Activated CD8-positive, alpha-beta memory T cell treated with anti-CD3 and anti-CD28 coated beads, Interleukin-2, amount 50 U/mL, for 48 hours (primary cell): ENCODE measurements around the gene KLHL33.
A peak's percentile ranks its signal among the peaks of the same experiment; 100 is the strongest.
"Not testable (repeated sequence)": the region's sequence is repeated elsewhere in the genome, so short reads cannot be mapped to it uniquely, and the experiment has no call there.

Experiments used
- DNase-seq: peaks from one replicate; pipeline ENCODE4 v3.0.0-alpha.2; 2020

KLHL33 gene

DNA sequence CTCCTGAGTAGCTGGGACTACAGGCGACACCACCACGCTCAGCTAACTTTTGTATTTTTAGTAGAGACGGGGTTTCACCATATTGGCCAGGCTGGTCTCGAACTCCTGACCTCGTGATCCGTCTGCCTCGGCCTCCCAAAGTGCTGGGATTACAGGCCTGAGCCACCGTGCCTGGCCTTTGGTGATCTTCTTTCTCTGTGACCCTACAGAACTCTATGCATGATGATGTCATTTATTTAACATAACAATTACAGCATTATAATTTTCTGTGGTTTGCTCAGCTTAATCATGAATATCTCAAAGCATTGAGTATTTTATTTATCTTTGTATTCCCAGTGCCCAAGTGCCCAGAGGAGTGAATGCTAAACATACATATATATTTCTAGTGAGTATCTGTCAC lies 16.9 kb upstream of the KLHL33 start:
- DNase-seq, result not testable (repeated sequence)

GRCh38 chr14:20446889-20447288 lies 10.9 kb upstream of the KLHL33 start:
- DNase-seq, result no peak

DNA sequence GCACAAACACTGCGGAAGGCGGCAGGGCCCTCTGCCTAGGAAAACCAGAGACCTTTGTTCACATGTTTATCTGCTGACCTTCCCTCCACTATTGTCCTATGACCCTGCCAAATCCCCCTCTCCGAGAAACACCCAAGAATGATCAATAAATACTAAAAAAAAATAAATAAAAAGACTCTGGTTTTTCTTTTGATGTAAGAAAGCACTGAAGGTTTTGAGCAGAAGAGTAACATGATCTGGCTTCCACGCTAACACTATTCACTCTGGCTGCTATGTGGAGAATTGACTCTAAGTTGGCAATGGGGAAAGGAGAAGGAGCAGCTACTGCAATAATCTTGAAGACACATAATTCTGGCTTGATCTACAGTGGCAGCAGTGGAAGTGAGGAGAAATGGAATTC lies 7.7 kb upstream of the KLHL33 start:
- not testable (repeated sequence) for DNase-seq

DNA sequence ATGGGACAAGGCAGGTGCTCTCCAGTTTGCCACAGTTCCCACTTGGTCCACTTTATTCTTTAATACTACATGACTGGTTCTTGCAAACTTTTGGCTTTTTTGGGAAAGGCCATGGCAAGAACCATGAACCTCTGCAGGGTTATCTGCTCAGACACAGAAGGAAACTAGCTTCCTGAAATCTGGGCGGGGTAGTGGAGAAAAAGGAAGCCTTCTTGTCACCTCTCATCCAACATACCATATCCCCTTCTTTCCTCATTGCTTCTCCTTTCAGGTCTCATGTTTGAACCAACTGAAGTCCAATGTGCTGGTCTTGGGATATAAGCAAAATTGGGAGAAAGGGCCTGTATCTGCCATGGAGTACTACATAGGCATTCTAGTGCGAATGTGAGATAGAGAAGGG lies 5.5 kb upstream of the KLHL33 start:
- no peak for DNase-seq

DNA sequence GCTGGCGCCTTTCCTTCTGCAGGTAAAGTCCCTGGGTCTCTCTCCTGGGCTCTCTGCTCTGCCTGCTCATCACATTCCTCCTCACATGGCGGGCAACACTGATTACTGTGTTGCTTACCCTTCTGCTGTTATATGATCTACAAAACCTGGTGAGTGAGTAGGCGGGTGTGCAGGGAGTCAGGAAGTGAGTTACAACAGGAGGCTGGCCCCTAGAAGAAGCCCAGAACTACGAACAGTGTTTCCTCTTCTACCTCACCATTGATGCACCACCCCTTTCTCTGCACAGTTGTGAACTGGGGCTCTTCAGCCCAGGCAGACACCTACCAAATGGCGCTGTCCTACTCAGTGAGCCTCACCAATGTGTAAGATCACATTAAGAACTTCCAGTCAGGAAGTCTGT lies 4.9 kb upstream of the KLHL33 start:
- DNase-seq, result peak; percentile 60

GRCh38 chr14:20440465-20440864 lies 4.5 kb upstream of the KLHL33 start:
- DNase-seq, result no peak

DNA sequence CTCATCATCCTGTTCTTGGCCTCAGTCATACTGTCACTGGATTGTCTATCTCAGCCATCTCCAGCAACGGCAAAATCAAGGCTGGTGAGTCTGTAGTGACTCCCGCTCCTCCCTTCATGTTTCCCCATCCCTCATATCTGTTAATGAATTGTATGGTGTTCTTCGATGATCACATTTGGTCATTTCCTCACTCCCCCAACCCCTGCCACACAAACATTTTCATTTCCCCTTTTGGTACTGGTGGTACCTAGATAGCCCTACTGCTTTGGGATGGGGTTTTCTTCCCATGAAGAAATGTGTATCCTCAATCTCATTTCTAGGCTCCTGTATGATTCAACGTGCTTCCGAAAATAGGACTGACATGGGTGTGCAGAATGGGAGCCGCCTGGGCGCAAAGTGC lies 2.7 kb upstream of the KLHL33 start:
- no peak for DNase-seq

DNA sequence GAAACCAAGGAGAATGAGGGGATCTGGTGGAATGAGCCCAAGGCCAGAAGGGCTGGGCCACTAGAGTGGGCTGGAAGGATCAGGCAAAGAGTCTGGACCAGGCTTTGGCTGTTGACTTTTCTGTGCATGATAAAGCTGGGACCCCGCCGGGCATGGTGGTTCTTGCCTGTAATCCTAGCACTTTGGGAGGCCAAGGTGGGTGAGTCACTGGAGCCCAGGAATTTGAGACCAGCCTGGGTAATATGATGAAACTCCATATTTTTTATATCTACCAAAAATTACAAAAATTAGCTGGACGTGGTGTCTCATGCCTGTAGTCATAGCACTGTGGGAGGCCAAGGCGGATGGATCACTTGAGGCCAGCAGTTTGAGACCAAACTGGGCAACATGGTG lies 393 bp upstream of the KLHL33 start:
- DNase-seq, result no peak

- no peak for DNase-seq
These were observed 1.0 kb downstream of the KLHL33 start for GRCh38 chr14:20434701-20435581.

GRCh38 chr14:20429801-20430669 lies 5.9 kb downstream of the KLHL33 start:
- no peak for DNase-seq

DNA sequence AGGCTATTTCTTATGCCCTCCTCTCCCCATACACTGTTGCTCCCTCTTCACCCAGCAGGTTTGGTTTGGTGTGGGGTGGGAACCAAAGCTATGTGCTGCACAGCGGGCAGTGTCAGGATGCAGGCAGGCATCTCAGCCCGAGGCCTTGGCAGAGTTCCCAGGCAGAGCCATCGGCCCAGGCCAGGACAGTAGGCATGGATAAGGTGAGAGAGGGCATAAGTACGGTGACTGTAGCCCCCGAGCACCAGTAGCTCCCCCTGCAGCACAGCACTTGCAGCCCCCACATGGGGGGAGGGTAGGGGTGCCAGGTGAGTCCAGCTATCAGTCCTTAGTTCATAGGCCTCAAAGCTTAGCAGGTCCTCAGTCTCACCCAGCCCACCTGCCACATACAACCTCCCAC lies 7.2 kb downstream of the KLHL33 start:
- no peak for DNase-seq

DNA sequence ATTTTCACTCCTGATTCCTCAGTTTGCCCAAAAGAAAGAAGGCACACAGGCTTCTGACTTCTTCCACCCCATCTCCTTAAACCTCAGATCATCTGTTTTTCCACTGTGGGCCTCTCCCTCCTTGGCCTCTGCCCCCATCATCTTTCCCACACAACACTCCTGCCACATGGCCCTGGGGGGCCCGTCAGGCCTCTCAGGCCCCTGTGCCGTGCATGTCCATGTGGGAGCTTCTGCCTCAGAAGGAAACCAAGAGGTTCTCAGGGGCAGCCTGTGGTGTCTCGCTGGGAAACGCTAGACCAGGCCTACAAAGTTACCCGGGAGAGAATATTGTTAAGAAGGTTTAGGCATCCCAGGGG lies 8.0 kb downstream of the KLHL33 start:
- DNase-seq, result no peak

- DNase-seq, result no peak
These were observed 8.5 kb downstream of the KLHL33 start for GRCh38 chr14:20427231-20428009.

DNA sequence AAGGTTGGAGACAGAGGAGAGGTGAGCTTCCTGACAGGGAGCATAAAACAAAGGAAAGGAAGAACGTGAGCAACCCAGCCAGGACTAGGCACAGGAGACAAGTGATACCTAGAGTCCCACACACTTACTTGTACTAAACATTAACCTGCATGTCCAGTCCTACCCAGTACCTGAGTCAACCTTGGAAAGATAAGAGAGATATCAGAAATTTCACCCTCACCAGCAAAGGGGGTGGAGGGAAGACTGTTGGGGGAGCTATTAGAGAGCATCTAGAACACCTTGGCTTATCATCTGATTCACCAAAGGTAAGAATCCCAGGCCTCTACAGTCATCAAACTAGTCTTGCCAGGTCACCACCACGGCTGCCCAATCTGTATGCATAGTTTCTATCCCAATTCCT lies 11.1 kb downstream of the KLHL33 start:
- no peak for DNase-seq

DNA sequence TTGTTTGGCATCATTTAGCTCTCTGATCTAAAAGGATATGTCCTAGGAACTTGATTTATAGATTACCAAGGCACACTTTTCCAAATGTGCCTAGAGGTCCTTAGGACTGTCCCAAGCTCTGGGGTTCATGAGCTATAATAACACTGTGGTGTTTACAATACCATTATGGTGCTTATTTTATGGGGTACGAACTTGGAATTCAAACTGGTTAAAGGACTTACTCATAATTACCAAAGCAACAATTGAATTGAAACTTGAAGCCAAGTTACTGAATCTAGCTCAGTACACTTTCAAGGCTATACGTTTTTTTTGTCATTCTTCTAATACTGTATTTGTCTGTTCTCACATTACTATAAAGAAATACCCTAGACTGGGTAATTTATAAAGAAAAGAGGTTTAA lies 13.1 kb downstream of the KLHL33 start:
- no peak for DNase-seq

DNA sequence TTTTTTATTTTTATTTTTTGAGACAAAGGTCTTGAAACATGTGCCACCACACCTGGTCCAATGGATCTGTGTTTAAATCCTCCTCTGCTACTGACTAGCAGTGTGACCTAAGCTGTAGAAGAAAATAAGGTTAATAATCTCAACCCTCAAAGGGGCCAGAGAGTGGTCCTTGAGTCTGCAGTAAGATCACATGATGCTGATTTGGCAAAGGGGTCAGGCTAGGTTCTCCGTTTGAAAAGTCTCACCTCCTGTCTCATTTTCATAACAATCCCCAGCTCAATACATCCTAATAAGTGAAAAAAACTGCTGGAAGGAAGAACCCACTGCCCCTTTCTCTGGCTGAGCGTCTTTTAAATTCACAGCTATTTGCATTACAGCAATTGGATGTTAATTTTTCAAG lies 14.7 kb downstream of the KLHL33 start:
- DNase-seq, result no peak

DNA sequence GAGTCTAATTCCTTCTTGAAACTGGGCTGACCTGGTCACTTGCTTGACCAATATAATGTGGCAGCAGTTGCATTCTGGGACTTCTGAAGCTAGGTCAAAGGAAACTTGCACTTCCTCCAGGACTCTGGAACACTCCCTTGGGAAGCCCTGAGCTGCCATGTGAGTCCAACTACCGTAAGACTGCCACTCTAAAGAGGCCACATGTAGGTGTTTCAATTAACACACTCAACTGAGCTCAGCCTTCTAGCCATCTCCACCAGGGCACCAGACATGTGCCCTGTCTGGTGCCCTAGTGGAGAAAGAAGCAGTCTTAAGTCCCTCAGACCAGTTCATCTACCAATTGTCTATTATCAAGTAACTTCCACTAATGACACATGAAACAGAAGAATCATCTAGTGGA lies 16.5 kb downstream of the KLHL33 start:
- DNase-seq, result no peak

GRCh38 chr14:20418501-20418909 lies 17.5 kb downstream of the KLHL33 start:
- no peak for DNase-seq

- no peak for DNase-seq
These were observed 18.4 kb downstream of the KLHL33 start for GRCh38 chr14:20417250-20418186.

DNA sequence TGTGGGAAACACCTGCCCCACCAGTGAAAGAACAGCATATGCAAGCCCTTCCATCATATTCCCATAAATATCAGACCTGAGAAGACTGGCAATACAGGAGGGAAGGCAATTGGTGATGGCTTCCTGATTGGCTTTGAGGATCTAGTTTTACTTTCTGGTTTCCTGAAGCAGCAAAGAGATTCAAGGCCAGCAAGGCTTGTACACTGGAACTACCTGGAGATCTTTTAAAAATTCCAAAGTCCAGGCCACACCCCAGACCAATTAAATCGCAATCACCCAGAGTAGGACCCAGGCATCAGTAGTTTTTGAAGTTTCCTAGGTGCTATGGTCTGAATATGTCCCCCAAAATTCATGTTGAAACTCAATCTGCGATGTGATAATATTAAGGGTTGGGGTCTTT lies 19.7 kb downstream of the KLHL33 start:
- DNase-seq, result no peak

DNA sequence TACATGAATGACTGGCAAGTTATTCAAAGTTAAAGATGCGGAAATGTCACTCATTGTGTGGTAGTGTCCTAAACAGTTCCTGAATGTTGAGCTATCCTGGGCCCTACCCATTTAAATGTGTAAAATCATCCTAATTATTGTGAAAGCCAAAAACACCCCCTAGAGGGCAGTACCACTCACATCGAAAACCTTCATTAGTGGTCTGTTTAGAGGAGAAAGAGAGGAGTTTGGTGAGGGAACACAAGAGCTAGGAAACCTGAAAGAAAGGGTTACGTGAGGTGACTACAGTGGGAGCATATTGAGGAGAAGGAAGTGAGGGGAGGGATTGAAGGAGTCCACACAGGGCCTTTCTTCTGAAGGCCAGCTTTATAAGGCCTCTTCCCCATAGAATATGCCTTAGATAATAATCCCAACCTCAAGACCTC lies 20.2 kb downstream of the KLHL33 start:
- no peak for DNase-seq

GRCh38 chr14:20413744-20414082 lies 22.3 kb downstream of the KLHL33 start:
- no peak for DNase-seq
